Stimulated activated CD8-positive, alpha-beta memory T cell treated with anti-CD3 and anti-CD28 coated beads, Interleukin-12 subunit alpha, Interleukin-12 subunit beta, amount 100 ng/mL, for 1 hour (primary cell): Measurements from ENCODE around the gene ZIC2.
"Not testable (repeated sequence)": the region's sequence is repeated elsewhere in the genome, so short reads cannot be mapped to it uniquely, and the experiment has no call there.

Experiments used
- DNase-seq: peaks from one replicate; pipeline ENCODE4 v3.0.0-alpha.2; 2020; ENCODE audit warnings: low read depth

Gene ZIC2

DNA sequence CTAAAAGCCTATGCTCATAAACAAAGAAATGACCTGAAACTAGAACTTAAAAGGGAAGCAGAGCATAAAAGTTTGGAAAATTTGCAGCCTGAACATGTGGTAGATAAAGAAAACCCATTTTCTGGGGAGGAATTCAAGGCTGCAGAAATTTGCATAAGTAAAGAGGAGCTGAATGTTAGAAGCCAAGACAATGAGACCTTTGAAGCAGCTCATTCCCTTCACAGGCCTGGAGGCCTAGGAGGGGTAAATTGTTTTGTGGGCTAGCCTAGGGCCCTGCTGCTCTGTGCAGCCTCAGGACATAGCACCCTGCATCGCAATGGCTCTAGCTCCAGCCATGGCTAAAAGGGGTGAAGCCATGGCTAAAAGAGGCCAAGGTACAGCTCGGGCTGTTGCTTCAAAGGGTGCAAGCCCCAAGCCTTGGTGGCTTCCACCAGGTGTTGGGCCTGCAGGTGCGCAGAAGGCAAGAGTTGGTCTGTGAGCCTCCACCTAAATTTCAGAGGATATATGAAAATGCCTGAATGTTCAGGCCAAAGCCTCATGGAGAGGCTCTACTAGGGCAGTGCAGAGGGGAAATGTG, 38.3 kb downstream of the ZIC2 start:
- DNase-seq, result no peak

- no peak for DNase-seq
Observed at GRCh38 chr13:100022798-100023197, 41.2 kb downstream of the ZIC2 start.

DNA sequence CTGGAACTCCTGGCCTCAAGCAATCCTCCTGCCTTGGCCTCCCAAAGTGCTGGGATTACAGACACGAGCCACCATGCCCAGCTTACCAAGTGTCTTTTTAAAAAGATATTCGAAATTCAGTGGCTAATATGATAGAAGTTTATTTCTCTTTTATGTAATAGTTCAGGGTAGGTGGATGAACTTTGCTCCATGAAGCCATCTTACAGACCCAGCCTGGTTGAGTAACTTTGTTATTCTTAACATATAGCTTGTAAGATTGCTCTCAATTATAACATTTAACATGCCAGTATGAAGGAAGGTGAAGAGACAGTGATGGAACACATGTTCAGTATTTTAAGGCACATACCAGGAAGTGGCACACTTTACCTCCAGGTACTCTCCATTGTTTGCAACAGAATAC, 42.4 kb downstream of the ZIC2 start:
- no peak for DNase-seq

- no peak for DNase-seq
Observed at GRCh38 chr13:100029933-100030332, 48.3 kb downstream of the ZIC2 start.

- not testable (repeated sequence) for DNase-seq
Observed at GRCh38 chr13:100032642-100033041, 51.1 kb downstream of the ZIC2 start.

- DNase-seq, result no peak
Observed at GRCh38 chr13:100035936-100036335, 54.4 kb downstream of the ZIC2 start.
